Left hindlimb (tissue), 1 donor: ENCODE data around the gene ZFAND6.

ENCODE experiments used
- DNase-seq: peaks from one replicate; pipeline ENCODE4 v3.0.0-alpha.2; 2018

ZFAND6 gene

GRCh38 chr15:80052597-80053304 lies 6.7 kb upstream of the ZFAND6 start:
- no peak for DNase-seq

- no peak for DNase-seq
Observed at GRCh38 chr15:80055933-80056332, 3.5 kb upstream of the ZFAND6 start.

GRCh38 chr15:80058044-80058443 lies 1.4 kb upstream of the ZFAND6 start:
- DNase-seq, result no peak

GRCh38 chr15:80059786-80060355 lies 395 bp downstream of the ZFAND6 start:
- no peak for DNase-seq

- no peak for DNase-seq
Observed at GRCh38 chr15:80060356-80061006, 1.0 kb downstream of the ZFAND6 start.

- no peak for DNase-seq
Observed at GRCh38 chr15:80061582-80061981, 2.1 kb downstream of the ZFAND6 start.

- DNase-seq, result no peak
Observed at GRCh38 chr15:80066912-80067311, 7.4 kb downstream of the ZFAND6 start.

- DNase-seq, result no peak
Observed at GRCh38 chr15:80068578-80068977, 9.1 kb downstream of the ZFAND6 start.

GRCh38 chr15:80070840-80071239 lies 11.4 kb downstream of the ZFAND6 start:
- no peak for DNase-seq

- DNase-seq, result no peak
Observed at GRCh38 chr15:80071652-80072051, 12.2 kb downstream of the ZFAND6 start.

GRCh38 chr15:80072285-80072994 lies 13.0 kb downstream of the ZFAND6 start:
- no peak for DNase-seq

- DNase-seq, result no peak
Observed at GRCh38 chr15:80073197-80073596, 13.7 kb downstream of the ZFAND6 start.

GRCh38 chr15:80076321-80077318 lies 17.1 kb downstream of the ZFAND6 start:
- DNase-seq, result no peak

- no peak for DNase-seq
Observed at GRCh38 chr15:80081390-80081789, 21.9 kb downstream of the ZFAND6 start.

GRCh38 chr15:80087104-80087503 lies 27.6 kb downstream of the ZFAND6 start:
- no peak for DNase-seq

GRCh38 chr15:80090041-80090440 lies 30.6 kb downstream of the ZFAND6 start:
- no peak for DNase-seq

- DNase-seq, result no peak
Observed at GRCh38 chr15:80090879-80091503, 31.5 kb downstream of the ZFAND6 start.

- DNase-seq, result no peak
Observed at GRCh38 chr15:80093854-80094418, 34.5 kb downstream of the ZFAND6 start.

GRCh38 chr15:80095511-80095910 lies 36.0 kb downstream of the ZFAND6 start:
- no peak for DNase-seq

- DNase-seq, result no peak
Observed at GRCh38 chr15:80095969-80096368, 36.5 kb downstream of the ZFAND6 start.

- DNase-seq, result no peak
Observed at GRCh38 chr15:80098341-80098740, 38.9 kb downstream of the ZFAND6 start.

GRCh38 chr15:80099241-80099640 lies 39.8 kb downstream of the ZFAND6 start:
- no peak for DNase-seq
